Medulla oblongata (tissue), 1 donor: Measurements from ENCODE around the gene PCGF2.
A peak's percentile ranks its signal among the peaks of the same experiment; 100 is the strongest.

Source experiments
- DNase-seq: peaks from one replicate; pipeline ENCODE4 v3.0.0-alpha.2; 2015; ENCODE audit errors: extremely low spot score

The PCGF2 gene

DNA sequence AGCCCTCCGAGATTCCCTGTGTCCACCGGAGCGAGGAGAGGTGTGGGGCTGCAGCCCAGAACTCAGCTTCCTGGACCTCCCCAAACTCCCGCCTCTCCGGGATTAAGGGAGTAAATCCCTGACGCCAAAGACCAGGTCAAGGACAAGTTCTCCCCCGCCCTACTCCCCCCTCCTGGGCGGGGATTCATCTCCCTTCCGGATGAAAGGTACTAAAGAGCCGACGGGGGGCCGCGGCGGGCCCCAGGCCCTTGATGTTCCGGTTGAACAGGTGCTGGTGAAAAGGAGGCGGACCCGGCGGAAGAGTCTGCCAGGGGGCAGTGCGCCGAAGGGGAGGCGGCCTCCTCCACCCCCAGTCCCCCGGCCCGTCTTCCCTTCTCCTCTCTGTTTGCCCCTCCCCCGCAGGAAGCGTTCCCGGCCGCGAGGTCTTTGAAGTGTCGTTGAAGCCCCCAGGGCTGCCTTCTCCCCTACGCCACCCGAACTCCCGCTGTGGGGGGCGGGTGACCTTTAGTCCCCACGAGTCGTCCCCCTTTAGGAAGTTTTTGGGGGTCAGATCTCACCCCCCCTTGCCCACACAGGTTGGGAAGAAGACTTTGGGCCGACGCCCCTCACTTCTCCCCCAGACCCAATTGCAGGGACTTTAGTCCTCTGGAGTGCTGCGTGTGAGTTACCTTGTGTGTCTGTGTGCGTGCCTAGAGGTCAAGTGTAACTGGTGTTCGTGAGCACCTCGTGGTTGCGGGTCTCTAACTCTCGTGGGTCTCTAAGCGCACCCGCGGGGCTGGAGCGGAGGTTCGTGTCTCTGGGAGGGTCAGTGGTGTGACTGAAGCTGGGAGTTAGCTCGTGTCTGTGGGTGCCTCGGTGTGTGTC, 44.2 kb downstream of the PCGF2 start:
- peak; percentile 46 for DNase-seq

DNA sequence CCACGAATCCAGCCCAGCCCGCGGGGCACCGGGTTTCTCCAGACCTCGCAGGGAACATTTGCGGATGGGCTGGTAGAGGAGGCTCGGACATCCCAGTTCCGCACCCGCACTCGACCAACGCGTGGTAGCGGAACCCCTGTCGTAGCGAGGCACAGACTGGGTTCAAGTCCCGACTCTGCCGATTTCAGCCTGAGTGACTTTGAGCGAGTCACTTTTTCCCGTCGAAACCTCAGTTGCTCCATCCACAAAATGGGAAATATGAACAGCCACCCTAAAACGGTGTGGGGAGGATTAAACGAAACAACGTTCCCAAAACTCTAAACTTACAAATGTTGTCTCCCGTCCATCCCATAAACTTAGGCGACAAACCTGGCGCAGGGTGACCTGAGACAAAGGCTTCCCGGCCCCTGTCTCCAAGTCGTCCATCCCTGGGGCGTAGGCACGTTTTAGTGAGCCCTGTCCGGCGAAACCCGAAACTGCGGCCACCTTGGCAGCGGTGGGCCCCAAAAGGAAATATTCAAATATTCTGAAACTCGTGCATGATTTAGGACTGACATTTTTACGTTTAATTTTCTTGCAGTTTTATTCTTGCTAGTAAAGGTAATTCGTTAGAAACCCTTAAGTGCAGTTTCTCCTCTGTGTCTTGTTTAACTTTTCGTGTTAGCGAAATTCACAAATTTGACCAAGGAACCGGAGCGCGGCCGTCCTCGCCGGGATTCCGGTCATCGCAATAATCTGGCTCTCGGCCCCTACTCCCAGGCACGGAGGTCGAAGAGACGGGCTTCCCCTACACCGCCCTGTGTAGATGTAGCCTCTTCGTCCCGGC, 45.0 kb downstream of the PCGF2 start:
- peak; percentile 25 for DNase-seq

DNA sequence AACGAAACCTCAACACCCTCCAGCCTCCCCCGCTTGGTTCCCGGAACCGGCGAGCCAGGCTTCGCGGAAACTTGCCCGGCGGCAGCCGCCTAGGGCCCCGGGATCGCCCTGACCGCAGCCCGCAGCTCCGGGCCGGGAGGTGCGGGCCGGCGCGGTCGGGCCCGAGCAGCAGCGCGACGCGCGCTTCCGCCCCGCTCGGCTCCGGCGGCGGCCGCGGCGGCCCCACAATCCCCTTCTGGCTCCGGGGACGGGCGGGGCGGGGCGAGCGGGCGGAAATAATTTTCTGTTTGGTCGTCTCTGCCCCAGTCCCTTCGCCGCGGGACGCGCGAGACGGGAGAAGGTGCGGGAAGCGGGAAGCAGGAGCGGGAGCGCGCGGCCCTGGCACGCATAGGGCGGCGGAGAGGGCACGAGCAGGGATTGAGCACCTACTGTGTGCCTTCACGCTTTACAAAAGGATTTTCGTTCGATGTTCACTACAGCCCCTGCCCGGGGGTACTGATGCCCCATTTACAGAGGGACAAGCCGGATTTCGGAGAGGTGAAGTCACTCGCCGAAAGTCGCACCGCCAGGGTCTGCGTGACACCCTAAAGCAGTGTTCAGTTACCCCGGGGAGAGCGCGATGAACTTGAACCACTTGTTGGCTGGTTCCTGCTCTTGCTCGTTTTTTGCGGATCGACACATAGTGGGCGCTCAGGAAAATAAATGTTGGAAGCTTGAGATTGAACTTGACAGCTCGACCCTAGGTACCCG, 45.8 kb downstream of the PCGF2 start:
- peak; percentile 81 for DNase-seq

DNA sequence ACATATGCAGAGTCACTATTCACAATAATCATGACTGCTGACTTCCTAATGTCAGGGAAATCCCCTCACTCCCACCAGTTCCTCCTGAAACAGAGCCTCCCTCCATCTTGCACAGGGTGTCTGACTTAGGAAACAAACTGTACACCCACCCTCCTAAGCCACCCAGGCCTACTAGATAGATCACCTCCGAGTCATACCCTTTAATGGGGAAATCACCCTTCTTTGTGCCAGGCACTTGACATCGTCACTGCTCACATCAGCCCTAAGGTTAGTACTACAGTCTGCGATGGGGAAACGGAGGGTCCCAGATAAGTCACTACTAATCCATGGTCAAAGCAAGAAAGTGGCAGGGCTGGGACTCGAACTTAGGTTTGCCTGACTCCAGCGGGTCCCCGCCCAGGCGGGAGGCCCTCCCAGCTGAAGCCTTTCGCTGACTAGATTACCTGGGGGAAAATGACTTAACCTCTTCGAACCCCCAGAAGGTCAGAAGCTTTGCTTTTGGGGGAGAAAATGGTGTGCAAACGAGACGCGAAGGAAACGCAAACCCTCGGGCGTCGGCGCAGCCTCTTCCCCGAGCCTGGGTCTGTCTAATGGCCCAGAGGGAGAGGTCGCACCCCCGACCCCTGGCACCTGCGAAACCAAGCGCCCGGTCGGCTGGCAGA, 46.5 kb downstream of the PCGF2 start:
- DNase-seq, result peak; percentile 46

DNA sequence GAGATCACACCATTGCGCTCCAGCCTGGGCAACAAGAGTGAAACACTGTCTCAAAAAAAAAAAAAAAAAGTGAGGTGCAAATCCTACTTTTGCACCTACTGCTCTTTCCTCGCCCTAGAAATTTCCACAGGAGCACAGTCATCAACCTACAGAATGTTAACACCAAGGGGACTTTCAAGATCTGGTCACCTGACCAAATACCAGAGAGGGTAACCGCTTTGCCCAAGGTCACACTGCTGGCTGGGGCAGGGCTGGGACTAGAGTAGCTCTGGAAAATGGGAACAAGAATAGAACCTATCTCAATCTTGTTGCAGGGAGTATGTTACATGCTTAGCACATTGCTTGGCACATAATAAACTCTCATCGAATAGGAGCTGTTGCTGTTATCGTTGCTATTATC, 49.4 kb downstream of the PCGF2 start:
- DNase-seq, result no peak

- DNase-seq, result no peak
These were observed 50.9 kb downstream of the PCGF2 start for GRCh38 chr17:38697061-38697820.

- peak; percentile 72 for DNase-seq
These were observed 54.3 kb downstream of the PCGF2 start for GRCh38 chr17:38693700-38694329.

- DNase-seq, result no peak
These were observed 57.0 kb downstream of the PCGF2 start for GRCh38 chr17:38691154-38691553.

DNA sequence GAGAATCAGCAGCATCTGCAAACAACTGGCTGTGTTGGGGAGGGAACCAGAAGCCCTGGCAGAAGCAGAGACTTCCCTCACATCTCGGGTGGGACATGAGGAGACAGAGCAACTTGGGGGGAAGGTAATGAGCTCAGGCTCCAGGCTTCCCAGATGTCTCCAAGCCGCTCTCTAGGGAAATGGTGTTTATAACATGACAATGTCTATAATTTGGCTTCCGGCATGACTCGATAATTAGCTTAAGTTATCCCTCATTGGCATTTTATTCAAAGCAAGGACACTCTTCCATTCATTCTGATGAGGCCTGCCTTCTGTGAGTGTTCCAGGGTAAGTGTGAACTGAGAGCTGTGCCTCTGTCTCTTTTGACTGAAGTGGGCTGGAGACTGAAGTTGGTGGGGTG, 57.8 kb downstream of the PCGF2 start:
- no peak for DNase-seq

DNA sequence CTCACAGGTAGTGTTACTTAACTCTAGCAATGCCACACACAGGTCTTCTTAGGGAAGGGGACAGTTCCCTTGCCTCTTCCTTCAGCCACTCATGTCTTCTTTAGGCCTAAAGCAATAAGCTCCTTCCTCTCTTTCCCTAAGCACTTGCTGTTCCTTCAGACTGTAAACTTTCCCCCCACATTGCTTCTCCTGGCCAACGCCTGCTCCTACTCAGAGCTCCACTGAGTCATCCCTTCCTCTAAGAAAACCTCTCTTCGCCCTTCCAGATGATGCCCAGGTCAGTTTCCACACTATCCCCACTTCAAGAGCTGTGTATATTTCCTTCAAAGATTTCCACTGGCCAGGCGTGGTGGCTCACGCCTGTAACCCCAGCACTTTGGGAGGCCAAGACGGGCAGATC, 60.9 kb downstream of the PCGF2 start:
- DNase-seq, result no peak

DNA sequence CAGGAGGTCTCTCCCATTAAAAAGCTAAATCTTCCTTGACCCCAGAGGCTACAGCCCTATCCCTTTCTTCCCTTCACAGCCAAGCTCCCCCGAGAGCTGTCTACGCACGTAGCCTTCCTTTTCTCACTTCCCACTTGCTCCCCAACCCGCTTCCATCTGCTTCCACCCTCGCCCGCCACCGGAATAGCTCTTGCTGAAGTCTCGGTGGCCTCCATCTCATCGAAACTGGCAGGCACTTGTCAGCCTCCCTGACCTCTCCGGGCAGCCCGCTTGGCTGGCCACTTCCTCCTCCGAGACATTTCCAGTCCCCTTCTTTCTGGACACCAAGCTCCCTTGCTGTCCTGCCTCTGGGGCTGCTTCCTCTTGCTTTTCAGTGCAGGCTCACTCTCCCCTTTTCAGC, 62.6 kb downstream of the PCGF2 start:
- DNase-seq, result peak; percentile 58
